ENCODE data around the gene SMG6.

Gene SMG6

DNA sequence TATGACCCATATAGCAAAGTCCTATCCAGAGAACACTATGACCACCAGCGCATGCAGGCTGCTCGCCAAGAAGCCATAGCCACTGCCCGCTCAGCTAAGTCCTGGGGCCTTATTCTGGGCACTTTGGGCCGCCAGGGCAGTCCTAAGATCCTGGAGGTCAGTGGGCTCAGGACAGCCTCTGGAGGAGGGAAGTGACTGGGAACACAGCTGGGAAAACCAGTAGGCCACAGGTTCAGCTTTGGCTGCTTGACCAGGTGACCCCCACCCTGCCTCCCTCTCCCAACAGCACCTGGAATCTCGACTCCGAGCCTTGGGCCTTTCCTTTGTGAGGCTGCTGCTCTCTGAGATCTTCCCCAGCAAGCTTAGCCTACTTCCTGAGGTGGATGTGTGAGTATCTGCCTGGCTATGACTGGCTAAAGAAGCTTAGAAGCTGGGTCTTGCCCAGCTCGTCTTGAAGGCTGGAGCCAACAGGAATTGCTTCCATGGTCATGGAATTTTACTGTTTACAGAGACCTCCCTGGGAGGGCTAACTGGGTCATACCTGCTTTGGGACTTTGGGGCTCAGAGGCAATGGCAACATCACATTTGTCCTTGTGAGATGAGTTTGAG is 263.3 kb downstream of the SMG6 start:
- DNase-seq (ENCODE audit: extremely low spot score) = no peak
- ChIA-PET POLR2A (interaction anchor here (0.8 kb wide), 1 partner anchor 28 kb away, joined by 3 read pairs; no protein-coding TSS in a partner anchor), CTCF (interaction anchor here (1.1 to 3.4 kb wide), 4 partner anchors 10 to 319 kb away, joined by 3 to 20 read pairs (median 10); partner anchors contain the start of gene DPH1)
- no peak for TF ChIP-seq CTCF (IDR thresholded peaks at IDR 0.05; ENCODE audit: control extremely low read depth, extremely low read depth, low read depth, missing control alignments)

DNA sequence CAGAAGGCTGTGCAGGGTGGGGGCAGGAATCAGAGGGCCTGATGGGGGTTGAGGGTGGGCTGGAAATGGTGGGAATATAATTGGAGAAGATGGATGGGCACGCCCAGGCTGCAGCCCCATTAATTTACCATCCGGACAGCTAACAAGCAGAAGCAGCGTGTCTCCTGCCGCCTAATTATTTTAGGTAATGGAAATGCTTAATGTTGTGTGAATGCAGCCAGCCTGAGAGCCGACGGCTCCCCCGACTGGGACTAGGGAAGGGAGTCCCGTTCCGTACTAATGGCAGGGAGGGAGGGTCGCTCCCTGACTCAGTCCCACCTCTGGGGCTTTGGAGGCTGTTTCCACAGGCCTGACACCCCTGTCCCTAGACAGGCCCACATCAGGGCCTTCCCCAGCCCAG is 266.4 kb downstream of the SMG6 start:
- POLR2A ChIA-PET = interaction anchor here (0.9 kb wide), 1 partner anchor 321 kb away, joined by 3 read pairs; no protein-coding TSS in a partner anchor
- CTCF ChIA-PET = interaction anchor here (1.0 to 1.6 kb wide), 3 partner anchors 8 to 128 kb away, joined by 3 read pairs; no protein-coding TSS in a partner anchor
- DNase-seq (ENCODE audit: extremely low spot score) = no peak
- no peak for TF ChIP-seq CTCF (IDR thresholded peaks at IDR 0.05; ENCODE audit: control extremely low read depth, extremely low read depth, low read depth, missing control alignments)

- DNase-seq (ENCODE audit: extremely low spot score) = no peak
- TF ChIP-seq CTCF (IDR thresholded peaks at IDR 0.05; ENCODE audit: control extremely low read depth, extremely low read depth, low read depth, missing control alignments) = no peak
- CTCF ChIA-PET = no interaction called here
- POLR2A ChIA-PET = interaction anchor here (0.6 kb wide), 1 partner anchor 372 kb away, joined by 5 read pairs; no protein-coding TSS in a partner anchor
Measured at GRCh38 chr17:2035541-2036488, 267.8 kb downstream of the SMG6 start.

DNA sequence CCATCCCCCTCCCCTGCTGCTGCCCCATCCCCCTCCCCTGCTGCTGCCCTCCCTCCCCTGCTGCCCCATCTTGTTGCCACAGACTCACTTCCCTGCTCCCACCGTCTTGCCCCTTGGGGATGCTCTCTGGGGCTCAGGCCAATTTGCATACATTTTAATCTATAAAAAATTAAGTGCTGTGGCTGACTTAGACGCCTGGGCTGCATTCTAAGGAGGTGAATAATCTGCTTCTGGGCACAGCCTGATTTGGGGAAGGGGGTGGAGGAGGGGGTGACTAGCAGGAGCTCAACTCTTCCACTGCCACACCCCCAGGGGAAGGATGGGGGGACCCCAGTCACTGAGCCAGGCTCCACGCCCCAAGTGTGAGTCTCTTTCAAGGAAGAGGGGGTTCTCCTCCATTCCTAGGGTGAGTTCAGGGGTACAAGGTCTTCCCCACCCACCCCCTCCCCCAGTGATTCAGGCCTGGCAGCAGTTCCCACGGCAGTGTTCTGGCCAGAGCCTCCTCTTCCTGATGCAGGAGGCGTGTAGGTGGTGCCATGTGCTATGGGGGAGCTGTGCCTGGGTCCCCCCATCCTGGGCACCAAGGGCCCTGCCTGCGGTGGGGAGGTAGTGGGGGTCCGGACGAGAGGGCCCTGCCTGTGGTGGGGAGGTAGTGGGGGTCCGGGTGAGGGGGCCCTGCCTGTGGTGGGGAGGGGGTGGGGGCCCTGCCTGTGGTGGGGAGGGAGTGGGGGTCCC is 268.6 kb downstream of the SMG6 start:
- ChIA-PET CTCF (no interaction called here), POLR2A (interaction anchor here (0.6 kb wide), 1 partner anchor 371 kb away, joined by 5 read pairs; no protein-coding TSS in a partner anchor)
- no peak for TF ChIP-seq CTCF (IDR thresholded peaks at IDR 0.05; ENCODE audit: control extremely low read depth, extremely low read depth, low read depth, missing control alignments)
- no peak for DNase-seq (ENCODE audit: extremely low spot score)

- DNase-seq (ENCODE audit: extremely low spot score) = no peak
- ChIA-PET CTCF (interaction anchor here (1.1 kb wide), 1 partner anchor 279 kb away, joined by 3 read pairs; no protein-coding TSS in a partner anchor), POLR2A (interaction anchor here (0.6 kb wide), 1 partner anchor 368 kb away, joined by 3 read pairs; no protein-coding TSS in a partner anchor)
- no peak for TF ChIP-seq CTCF (IDR thresholded peaks at IDR 0.05; ENCODE audit: control extremely low read depth, extremely low read depth, low read depth, missing control alignments)
Measured at GRCh38 chr17:2034157-2034556, 269.4 kb downstream of the SMG6 start.

- ChIA-PET POLR2A (no interaction called here), CTCF (interaction anchor here (1.1 to 4.8 kb wide), 2 partner anchors 8 to 280 kb away, joined by 3 to 20 read pairs; partner anchors contain the start of gene OVCA2)
- DNase-seq (ENCODE audit: extremely low spot score) = no peak
- TF ChIP-seq CTCF (IDR thresholded peaks at IDR 0.05; ENCODE audit: control extremely low read depth, extremely low read depth, low read depth, missing control alignments) = no peak
Measured at GRCh38 chr17:2033153-2033552, 270.4 kb downstream of the SMG6 start.

Data from GM10248 (cell line).